Measurements from ENCODE around the gene PDE4D. TPM values are rescaled to one million over a fixed set of nuclear protein-coding genes. Genes with fewer than 3 reads are reported as not detected.

Gene PDE4D
- total RNA-seq, 1 experiment from 2014 or later: 11.6 TPM

DNA sequence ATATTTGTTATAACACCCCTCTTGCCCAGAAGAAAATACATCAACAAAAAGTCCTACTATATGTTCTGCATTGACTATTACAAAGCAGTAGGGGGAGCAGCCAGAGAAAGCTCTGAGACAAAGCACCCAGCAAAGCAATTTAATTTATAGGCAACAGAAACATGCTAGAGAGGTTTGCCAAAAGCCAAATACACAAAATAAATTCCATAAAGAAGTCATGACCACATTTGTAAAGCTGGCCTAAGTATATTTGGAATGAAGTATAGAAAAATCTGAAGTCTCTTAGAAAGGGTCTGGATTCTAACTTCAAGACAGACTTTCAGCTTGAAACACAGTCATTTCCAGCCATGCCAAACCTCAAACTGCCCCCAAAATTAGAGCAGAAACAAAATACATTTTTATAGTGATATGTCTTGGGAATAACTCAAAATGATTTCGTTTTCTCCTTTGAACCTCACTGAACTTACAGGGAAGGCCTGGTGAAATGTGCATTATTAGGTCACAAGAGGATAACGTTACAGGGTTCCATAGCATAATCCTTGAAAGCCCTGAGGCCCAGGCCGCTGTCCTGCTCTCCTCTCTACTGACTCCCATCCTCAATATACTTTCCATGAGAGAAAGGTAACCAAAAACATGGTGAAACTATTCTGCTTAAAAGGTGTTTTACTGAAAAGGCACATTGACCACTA is 858.9 kb downstream of the PDE4D start:
- no peak overlapping the region for H3K4me3 Mint-ChIP-seq (ENCODE audit: low read depth, unreplicated experiment)
- intact Hi-C loops (cut with micrococcal nuclease; ENCODE audit: unreplicated experiment): loop anchor here (1.0 kb wide), 1 partner anchor 140 kb away; no protein-coding TSS in a partner anchor
- no peak for DNase-seq
- no peaks in the 10 kb centered on the region for H3K9me3 Mint-ChIP-seq (ENCODE audit: low read depth, unreplicated experiment)
- H3K27ac Mint-ChIP-seq (ENCODE audit: unreplicated experiment): no peak overlapping the region
- no peaks in the 10 kb centered on the region for H3K27me3 Mint-ChIP-seq (ENCODE audit: unreplicated experiment)
- TF ChIP-seq, protein P1, sequence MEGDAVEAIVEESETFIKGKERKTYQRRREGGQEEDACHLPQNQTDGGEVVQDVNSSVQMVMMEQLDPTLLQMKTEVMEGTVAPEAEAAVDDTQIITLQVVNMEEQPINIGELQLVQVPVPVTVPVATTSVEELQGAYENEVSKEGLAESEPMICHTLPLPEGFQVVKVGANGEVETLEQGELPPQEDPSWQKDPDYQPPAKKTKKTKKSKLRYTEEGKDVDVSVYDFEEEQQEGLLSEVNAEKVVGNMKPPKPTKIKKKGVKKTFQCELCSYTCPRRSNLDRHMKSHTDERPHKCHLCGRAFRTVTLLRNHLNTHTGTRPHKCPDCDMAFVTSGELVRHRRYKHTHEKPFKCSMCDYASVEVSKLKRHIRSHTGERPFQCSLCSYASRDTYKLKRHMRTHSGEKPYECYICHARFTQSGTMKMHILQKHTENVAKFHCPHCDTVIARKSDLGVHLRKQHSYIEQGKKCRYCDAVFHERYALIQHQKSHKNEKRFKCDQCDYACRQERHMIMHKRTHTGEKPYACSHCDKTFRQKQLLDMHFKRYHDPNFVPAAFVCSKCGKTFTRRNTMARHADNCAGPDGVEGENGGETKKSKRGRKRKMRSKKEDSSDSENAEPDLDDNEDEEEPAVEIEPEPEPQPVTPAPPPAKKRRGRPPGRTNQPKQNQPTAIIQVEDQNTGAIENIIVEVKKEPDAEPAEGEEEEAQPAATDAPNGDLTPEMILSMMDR (IDR thresholded peaks at IDR 0.05; ENCODE audit: unreplicated experiment): no peak
- peaks cover 5% of the 10 kb centered on the region for H3K36me3 Mint-ChIP-seq (ENCODE audit: insufficient read depth, unreplicated experiment)
- peaks cover 9% of the 10 kb centered on the region for H3K4me1 Mint-ChIP-seq (ENCODE audit: low read depth, unreplicated experiment)
- CTCF ChIA-PET: interaction anchor here (1.0 to 1.1 kb wide), 2 partner anchors 93 to 139 kb away, joined by 5 read pairs; no protein-coding TSS in a partner anchor
- BruUV-seq (replicated peaks): no TSS peak

DNA sequence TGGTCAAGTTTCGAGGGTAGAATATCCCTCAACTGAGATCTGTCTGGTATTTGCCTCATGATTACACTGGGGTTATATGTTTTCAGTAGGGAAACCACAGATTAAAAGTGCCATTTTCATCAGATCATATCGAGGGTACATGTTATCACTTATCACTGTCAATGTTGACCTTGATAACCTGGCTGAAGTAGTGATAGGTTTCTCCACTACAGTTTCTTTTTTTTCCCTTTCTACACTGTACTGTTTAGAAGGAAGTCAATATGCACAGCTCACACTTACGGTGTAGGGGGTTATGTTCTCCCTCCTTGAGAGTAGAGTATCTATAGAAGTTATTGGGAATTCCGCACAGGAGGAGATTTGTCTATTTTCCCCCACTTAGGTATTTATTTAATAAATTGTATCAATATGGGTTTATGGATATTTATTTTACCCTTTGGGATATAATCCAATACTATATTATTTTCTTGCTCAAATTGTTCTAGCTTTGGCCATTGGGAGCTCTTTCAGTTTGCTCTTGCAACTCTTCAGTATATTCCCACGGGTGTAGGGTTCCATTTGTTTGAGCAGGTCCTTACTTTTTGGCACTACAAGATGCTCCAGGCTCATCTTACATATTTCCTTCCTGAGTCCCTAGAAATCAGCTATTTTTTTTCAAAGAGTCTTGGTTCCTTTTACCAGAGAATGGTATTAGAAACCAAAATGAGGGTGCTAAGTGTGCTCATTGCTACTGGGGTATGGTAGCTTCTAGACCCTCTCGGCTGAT is 866.2 kb downstream of the PDE4D start:
- no peaks in the 10 kb centered on the region for H3K9me3 Mint-ChIP-seq (ENCODE audit: low read depth, unreplicated experiment)
- TF ChIP-seq, protein P1 (IDR thresholded peaks at IDR 0.05; ENCODE audit: unreplicated experiment): no peak
- BruUV-seq (replicated peaks): no TSS peak
- CTCF ChIA-PET: no interaction called here
- no peak for DNase-seq
- H3K4me3 Mint-ChIP-seq (ENCODE audit: low read depth, unreplicated experiment): no peak overlapping the region
- no peak overlapping the region for H3K27ac Mint-ChIP-seq (ENCODE audit: unreplicated experiment)
- no peaks in the 10 kb centered on the region for H3K36me3 Mint-ChIP-seq (ENCODE audit: insufficient read depth, unreplicated experiment)
- intact Hi-C loops (cut with micrococcal nuclease; ENCODE audit: unreplicated experiment): no loop called here
- peaks cover 5% of the 10 kb centered on the region for H3K4me1 Mint-ChIP-seq (ENCODE audit: low read depth, unreplicated experiment)
- H3K27me3 Mint-ChIP-seq (ENCODE audit: unreplicated experiment): no peaks in the 10 kb centered on the region

DNA sequence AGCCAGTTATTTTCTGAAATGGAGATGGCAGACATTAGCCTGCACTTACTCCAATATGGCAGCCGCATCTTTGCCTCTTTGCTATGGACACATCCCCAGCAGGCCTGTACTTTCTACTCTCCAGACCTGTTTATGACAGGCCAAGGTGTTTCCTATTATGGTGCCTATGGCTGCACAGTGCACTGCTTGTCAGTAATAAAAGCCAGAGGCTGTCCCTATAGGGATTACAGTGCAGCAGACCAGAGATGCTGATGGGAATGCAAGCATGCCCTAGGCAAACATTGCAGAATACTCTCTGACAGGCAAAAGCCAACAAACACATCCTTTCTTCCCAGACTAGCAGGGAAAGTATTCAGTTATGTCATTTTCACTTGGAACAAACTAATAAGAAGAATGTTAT is 867.8 kb downstream of the PDE4D start:
- CTCF ChIA-PET: no interaction called here
- no peak overlapping the region for H3K27ac Mint-ChIP-seq (ENCODE audit: unreplicated experiment)
- no peak overlapping the region for H3K4me3 Mint-ChIP-seq (ENCODE audit: low read depth, unreplicated experiment)
- no peaks in the 10 kb centered on the region for H3K36me3 Mint-ChIP-seq (ENCODE audit: insufficient read depth, unreplicated experiment)
- BruUV-seq (replicated peaks): no TSS peak
- no peak for DNase-seq
- TF ChIP-seq, protein P1 (IDR thresholded peaks at IDR 0.05; ENCODE audit: unreplicated experiment): no peak
- H3K27me3 Mint-ChIP-seq (ENCODE audit: unreplicated experiment): no peaks in the 10 kb centered on the region
- peaks cover 15% of the 10 kb centered on the region for H3K4me1 Mint-ChIP-seq (ENCODE audit: low read depth, unreplicated experiment)
- intact Hi-C loops (cut with micrococcal nuclease; ENCODE audit: unreplicated experiment): no loop called here
- H3K9me3 Mint-ChIP-seq (ENCODE audit: low read depth, unreplicated experiment): no peaks in the 10 kb centered on the region

DNA sequence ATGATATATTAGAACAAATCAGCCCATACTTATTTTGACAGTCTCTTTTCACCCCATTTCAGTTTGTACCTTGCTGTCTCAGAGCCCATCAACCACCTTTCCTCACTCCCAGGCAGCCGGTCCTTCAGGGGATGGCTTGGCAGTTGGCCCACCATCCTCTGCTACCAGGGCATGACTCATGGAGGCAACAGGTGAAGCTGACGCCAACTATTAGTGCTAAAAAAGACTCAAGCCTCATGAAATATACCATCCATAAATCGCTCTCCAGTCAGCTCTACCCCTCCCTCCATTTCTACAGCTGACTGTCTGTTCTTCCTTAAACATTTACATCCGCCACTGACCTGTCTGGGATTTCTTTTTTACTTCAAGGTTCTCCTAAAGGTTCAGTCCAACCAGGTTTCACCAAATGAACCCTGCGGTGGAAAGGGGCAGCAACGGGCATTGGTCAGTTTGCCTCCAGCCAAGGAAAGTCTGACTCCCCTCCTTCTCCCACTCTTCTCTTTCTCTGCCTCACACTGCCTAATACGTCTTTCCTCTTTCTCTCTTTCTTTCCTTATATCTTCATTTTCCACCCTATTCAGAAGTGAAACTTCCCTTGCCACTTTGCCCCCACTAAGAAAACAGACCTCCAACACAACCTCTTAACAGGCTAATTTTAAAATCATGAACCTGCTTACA is 871.5 kb downstream of the PDE4D start:
- no peaks in the 10 kb centered on the region for H3K27me3 Mint-ChIP-seq (ENCODE audit: unreplicated experiment)
- no TSS peak for BruUV-seq (replicated peaks)
- CTCF ChIA-PET: no interaction called here
- H3K9me3 Mint-ChIP-seq (ENCODE audit: low read depth, unreplicated experiment): no peaks in the 10 kb centered on the region
- intact Hi-C loops (cut with micrococcal nuclease; ENCODE audit: unreplicated experiment): no loop called here
- DNase-seq: peak; percentile 26
- H3K36me3 Mint-ChIP-seq (ENCODE audit: insufficient read depth, unreplicated experiment): peaks cover 2% of the 10 kb centered on the region
- TF ChIP-seq, protein P1 (IDR thresholded peaks at IDR 0.05; ENCODE audit: unreplicated experiment): no peak
- no peak overlapping the region for H3K27ac Mint-ChIP-seq (ENCODE audit: unreplicated experiment)
- H3K4me1 Mint-ChIP-seq (ENCODE audit: low read depth, unreplicated experiment): peaks cover 15% of the 10 kb centered on the region
- no peak overlapping the region for H3K4me3 Mint-ChIP-seq (ENCODE audit: low read depth, unreplicated experiment)

Data from Calu3 (cell line).